GM12872 (cell line): Measurements from ENCODE around the gene EFCAB6.

ENCODE experiments used
- CTCF ChIP-seq: IDR thresholded peaks from 3 replicates; pipeline ENCODE4 v1.5.1; 2011; ENCODE audit warnings: low read depth, mild to moderate bottlenecking, low read length, moderate library complexity; ENCODE audit not compliant: insufficient read depth

EFCAB6 gene

GRCh38 chr22:43755011-43755410 lies 57.1 kb downstream of the EFCAB6 start:
- no peak for TF ChIP-seq CTCF

DNA sequence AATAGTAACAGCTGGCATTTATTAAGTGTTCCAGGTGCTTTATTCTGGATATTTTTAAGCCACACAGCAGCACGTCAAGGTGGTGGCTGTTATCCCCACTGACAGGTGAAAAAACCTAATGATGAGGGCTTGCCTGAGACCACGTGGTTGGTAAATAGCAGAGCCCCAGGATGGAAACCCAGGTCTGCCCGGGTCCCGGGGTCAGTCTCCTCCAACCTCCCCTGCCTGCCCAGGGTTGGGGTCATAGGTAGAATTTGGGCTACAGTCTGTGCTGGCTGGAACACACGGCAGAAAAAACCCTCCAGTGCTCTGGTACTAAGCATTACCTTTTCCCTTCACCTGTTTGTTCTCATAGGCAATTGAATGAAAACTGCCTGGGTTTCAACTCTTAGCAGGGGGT lies 57.9 kb downstream of the EFCAB6 start:
- TF ChIP-seq CTCF, result no peak

- TF ChIP-seq CTCF, result no peak
Measured at GRCh38 chr22:43753688-43754087, 58.4 kb downstream of the EFCAB6 start.

DNA sequence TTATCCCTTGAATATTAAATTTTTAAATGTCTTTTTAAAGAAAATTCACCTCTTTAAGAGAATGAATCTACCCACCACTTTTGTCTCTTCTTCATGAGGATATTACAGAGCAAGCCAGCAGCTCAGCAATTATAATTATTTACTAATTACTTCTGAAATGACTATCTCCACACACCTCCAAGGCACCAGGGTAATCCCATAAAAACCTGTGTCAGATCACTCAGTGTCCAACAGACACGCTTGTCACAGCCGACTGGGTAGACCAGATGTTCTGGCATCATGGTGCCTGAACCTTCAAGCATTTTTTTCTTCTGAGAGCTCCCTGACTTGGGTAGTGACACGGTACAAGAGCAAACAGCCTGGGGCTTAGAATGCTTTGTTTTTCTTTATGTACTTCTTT lies 61.4 kb downstream of the EFCAB6 start:
- TF ChIP-seq CTCF, result no peak

- no peak for TF ChIP-seq CTCF
Measured at GRCh38 chr22:43749473-43749872, 62.6 kb downstream of the EFCAB6 start.

DNA sequence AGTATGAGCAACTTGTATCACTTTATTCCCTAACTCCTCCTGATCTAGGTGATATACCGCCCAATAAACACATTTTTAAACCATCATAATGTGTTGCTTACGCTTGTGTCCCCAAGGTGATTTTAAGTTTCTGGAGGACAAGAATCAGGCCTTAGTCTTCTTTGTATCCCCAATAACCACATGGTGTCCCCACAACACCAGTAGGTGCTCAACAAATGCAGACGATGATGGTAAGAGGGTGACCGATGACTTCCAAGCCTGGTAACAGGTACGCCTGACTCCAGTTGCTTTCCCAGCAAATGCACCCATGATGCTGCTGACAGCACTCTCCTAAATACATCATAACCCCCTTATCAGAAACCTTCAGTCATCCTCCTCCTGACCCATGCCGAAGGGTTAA lies 64.2 kb downstream of the EFCAB6 start:
- no peak for TF ChIP-seq CTCF

DNA sequence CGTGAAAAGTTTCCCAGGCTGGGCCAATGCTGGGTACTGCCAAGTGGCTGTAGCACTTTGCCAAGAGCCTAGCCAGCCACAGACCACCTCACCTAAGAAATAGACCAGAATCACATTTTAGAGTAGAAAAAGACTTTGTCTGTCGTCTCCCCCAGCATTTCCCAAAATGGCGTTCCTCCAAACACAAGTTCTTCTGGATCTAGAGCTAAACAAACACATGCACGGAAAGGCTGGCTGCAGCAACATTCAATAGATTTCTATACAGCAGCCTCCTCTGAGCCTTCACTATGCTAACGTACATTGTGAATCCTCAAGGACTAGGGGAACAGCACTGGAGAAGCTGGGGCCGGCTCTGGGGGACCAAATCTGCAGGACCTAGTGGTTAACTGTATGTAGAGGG lies 65.0 kb downstream of the EFCAB6 start:
- TF ChIP-seq CTCF, result no peak

GRCh38 chr22:43745783-43746356 lies 66.2 kb downstream of the EFCAB6 start:
- no peak for TF ChIP-seq CTCF
